Heart right ventricle (tissue), 16 donors: ENCODE results near the gene PFDN1. TPM values are rescaled to one million over a fixed set of nuclear protein-coding genes. Genes with fewer than 3 reads are reported as not detected.

Source experiments
- ATAC-seq, 8 donors: fragments of 200-7000 bp; cut with Tn5 transposase; one replicate each; pipeline ENCODE4 v1.9.1; 2020; ENCODE audit warnings: mild to moderate bottlenecking in 8 of 8, moderate library complexity in 8 of 8, moderate number of reproducible peaks in 1 of 8
- DNase-seq, 2 donors: peaks; one replicate each; pipeline ENCODE4 v3.0.0-alpha.2; 2020
- H3K27ac ChIP-seq, 10 donors: fragments of 200-600 bp; sonication (generic) in 2 of 10; one replicate each; pipeline versions ENCODE4 v1.5.0 to v1.8.0; 2020 to 2022; ENCODE audit warnings: mild to moderate bottlenecking in 3 of 10
- H3K27me3 ChIP-seq, 7 donors: fragments of 200-600 bp; one replicate each; pipeline ENCODE4 v1.8.0; 2021 to 2022; ENCODE audit warnings: mild to moderate bottlenecking in 2 of 7
- H3K36me3 ChIP-seq, 9 donors: fragments of 200-600 bp; sonication (generic) in 1 of 9; one replicate each; pipeline versions ENCODE4 v1.5.0 to v1.8.0; 2020 to 2022; ENCODE audit warnings: mild to moderate bottlenecking in 2 of 9
- H3K4me1 ChIP-seq, 9 donors: fragments of 200-600 bp; sonication (generic) in 1 of 9; one replicate each; pipeline versions ENCODE4 v1.5.0 to v1.8.0; 2020 to 2022; ENCODE audit warnings: mild to moderate bottlenecking in 4 of 9
- H3K4me3 ChIP-seq, 10 donors: fragments of 200-600 bp; sonication (generic) in 2 of 10; one replicate each; pipeline versions ENCODE4 v1.5.0 to v1.8.0; 2020 to 2022; ENCODE audit warnings: mild to moderate bottlenecking in 7 of 10, moderate library complexity in 2 of 10
- H3K9me3 ChIP-seq, 11 donors: fragments of 200-600 bp in 10 of 11; sonication (generic) in 2 of 11; one replicate each; pipeline versions ENCODE4 v1.5.0 to v1.8.0; 2013 to 2022; ENCODE audit warnings: mild to moderate bottlenecking in 2 of 11, control low read depth in 1 of 11, moderate library complexity in 1 of 11
- WGBS, 2 donors: extraction: QIAGEN DNeasy Blood & Tissue Kit; methylation state at CpG; one replicate each; pipeline ENCODE4 v1.1.7; 2013; ENCODE audit warnings: inconsistent platforms in 1 of 2; 5-methylcytosine and 5-hydroxymethylcytosine counted together
- intact Hi-C, 10 donors: fragments of 100-400 bp; cut with DNase I; formaldehyde crosslinking; loops; one replicate each; pipeline versions ENCODE4 v1.11.1 to v1.14.2; 2022
- long read RNA-seq, 3 donors: library from polyadenylated mRNA; unstranded; transcript quantifications; one replicate each; pipeline ENCODE4 v2.0.0, GENCODE V29; 2020 to 2021
- polyA plus RNA-seq, 2 donors: library from polyadenylated mRNA; stranded (reverse); fragments of 200-250 nt; gene quantifications; one replicate each; pipeline ENCODE4 v1.2.3, GENCODE V29; 2013
- total RNA-seq, 10 donors: library from RNA; stranded (reverse); fragmentation: NEBNext Ultra II Directional in 3 of 10; extraction: Animal tissue kit (Norgen Biotek cat#: 25700) in 3 of 10; gene quantifications; one replicate each; pipeline versions ENCODE4 v1.2.1 to v1.2.4, GENCODE V29; 2021 to 2023
- TF ChIP-seq, protein P1 (sequence below), 9 donors: fragments of 200-600 bp; sonication (generic) in 2 of 9; IDR thresholded peaks; one replicate each; pipeline versions ENCODE4 v1.5.0 to v1.8.0; 2021 to 2022; ENCODE audit warnings: antibody characterized with exemption in 9 of 9, mild to moderate bottlenecking in 5 of 9, moderate library complexity in 1 of 9
- donor health status: Arrhythmogenic right ventricular cardiomyopathy.
- donor health status: ischemic (EF 13 %, LVEDD 7.1; RV severe dilation, severe dysfunction).
- donor health status: healthy with polysubstance abuse.
- donor health status: DM: no; HTN: yes; CAD: no.
- donor health status: DM: no; HTN: no; CAD: no.
- donor health status: ischemic (EF 25% LVEDD 6.9; RV normal size, moderate dysfunction).
- donor health status: ischemic (EF 25% LVEDD 5.7; RV mildly dilated, moderate dysfunction).
- donor health status: healthy.
- donor health status: DM: yes; HTN: yes; CAD: no.
- donor health status: Ischemic cardiomyopathy.
- donor health status: ischemic (EF 35%, LVEDD 5.7; RV mildly dilated, moderate dysfunction).
- donor health status: nonischemic (EF 11% LVEDD 7.7; RV severe dilation, severe dysfunction).
- donor health status: DM: yes; HTN: yes; CAD: no.
- donor health status: PGD.
- donor health status: ischemic (EF 29% LVEDD 5.4; RV normal size, mild dysfunction).
- donor health status: nonischemic (EF 23%, LVEDD 6.1; RV moderate dilation, normal function).

Gene PFDN1, protein sequence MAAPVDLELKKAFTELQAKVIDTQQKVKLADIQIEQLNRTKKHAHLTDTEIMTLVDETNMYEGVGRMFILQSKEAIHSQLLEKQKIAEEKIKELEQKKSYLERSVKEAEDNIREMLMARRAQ
- total RNA-seq (10 to 100 TPM; 56.8 to 94.0 (median 77.0) TPM), polyA plus RNA-seq (100 to 1,000 TPM in 1 of 2 donors, 10 to 100 TPM in 1; 95.1 to 100 TPM)
- long read RNA-seq, donor 1, transcript PFDN1-203 (3 exons, 1,091 nt) = minor isoform, 12 of 38 reads
- long read RNA-seq, donor 1, transcript PFDN1-201 (4 exons, 1,352 nt) = major isoform, 19 of 38 reads
- long read RNA-seq, donor 1, partial matches to known transcripts = 1 of 38 reads
- long read RNA-seq, donor 1, other reads (novel, unspliced or antisense) = 4 of 38 reads
- long read RNA-seq, donor 2, transcript PFDN1-201 (4 exons, 1,352 nt) = major isoform, 26 of 56 reads
- long read RNA-seq, donor 2, transcript PFDN1-203 (3 exons, 1,091 nt) = minor isoform, 12 of 56 reads
- long read RNA-seq, donor 2, partial matches to known transcripts = 4 of 56 reads
- long read RNA-seq, donor 2, other reads (novel, unspliced or antisense) = 10 of 56 reads
- long read RNA-seq, donor 3, transcript PFDN1-203 (3 exons, 1,091 nt) = minor isoform, 9 of 58 reads
- long read RNA-seq, donor 3, transcript PFDN1-201 (4 exons, 1,352 nt) = major isoform, 38 of 58 reads
- long read RNA-seq, donor 3, partial matches to known transcripts = 0 of 58 reads
- long read RNA-seq, donor 3, other reads (novel, unspliced or antisense) = 11 of 58 reads

DNA sequence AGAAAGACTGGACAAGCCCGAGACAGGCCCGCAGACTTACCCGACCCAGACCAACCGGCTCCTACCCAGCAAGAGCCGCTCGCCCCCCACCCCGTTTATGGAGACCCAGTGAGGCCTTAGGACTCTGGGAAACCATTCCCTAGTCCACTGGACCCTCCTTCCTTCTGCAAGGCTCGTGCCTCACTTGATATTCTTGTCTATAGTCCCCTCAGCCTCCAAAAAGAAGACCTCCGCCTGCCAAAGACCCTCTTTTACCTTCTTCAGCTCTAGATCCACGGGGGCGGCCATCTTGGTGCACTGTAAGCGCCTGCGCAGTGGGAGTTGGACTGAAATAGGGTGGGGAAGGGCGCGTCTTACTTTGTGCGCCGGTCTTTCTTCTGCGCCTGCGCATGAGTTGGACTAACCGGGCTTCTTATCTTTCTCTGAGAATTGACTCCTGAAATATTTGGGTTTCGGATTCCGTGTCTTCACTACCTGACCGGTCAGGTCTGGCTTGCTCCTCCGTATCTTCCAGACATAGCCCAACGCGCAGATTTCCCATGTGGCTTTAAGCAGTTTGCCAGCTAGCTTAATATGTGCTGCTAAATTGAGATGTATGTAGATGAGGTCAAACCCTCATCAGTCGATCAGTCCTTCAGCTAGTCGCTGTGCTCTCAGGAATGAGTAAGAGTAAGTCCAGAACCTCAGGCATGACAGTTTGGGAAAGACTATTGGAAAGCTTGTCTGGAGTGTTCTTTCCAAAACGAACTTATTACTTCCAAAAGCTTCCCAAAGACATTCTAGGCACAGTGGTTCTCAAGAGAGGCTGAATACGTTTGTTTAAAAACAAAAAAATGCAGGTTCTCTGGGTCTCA is at the start of gene PFDN1:
Gene PFDN1 (minus strand): TSS at position 316 of the 854 bp plus-strand sequence. CDS start 28 bp downstream, at position 288.
- TF ChIP-seq, protein P1, sequence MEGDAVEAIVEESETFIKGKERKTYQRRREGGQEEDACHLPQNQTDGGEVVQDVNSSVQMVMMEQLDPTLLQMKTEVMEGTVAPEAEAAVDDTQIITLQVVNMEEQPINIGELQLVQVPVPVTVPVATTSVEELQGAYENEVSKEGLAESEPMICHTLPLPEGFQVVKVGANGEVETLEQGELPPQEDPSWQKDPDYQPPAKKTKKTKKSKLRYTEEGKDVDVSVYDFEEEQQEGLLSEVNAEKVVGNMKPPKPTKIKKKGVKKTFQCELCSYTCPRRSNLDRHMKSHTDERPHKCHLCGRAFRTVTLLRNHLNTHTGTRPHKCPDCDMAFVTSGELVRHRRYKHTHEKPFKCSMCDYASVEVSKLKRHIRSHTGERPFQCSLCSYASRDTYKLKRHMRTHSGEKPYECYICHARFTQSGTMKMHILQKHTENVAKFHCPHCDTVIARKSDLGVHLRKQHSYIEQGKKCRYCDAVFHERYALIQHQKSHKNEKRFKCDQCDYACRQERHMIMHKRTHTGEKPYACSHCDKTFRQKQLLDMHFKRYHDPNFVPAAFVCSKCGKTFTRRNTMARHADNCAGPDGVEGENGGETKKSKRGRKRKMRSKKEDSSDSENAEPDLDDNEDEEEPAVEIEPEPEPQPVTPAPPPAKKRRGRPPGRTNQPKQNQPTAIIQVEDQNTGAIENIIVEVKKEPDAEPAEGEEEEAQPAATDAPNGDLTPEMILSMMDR (IDR thresholded peaks at IDR 0.05) = no peak
- peak; percentile 95 to 99 (median 99) for ATAC-seq
- intact Hi-C loops = loop anchor here in 5 of 10 donors (2.0 to 5.0 kb wide), 5 partner anchors 39 to 56 kb away; partner anchors contain the start of gene HBEGF (in 2 of the 5)
- WGBS, 2 donors = 1 to 2% methylated on average over 30 of the region's 30 CpGs
- Histone ChIP-seq H3K27ac (peak within 1 kb of the TSS; percentile 74 to 93 (median 86)), H3K9me3 (no peaks in the 10 kb centered on the region), H3K36me3 (peaks cover 0 to 23% (median 12%) of the 10 kb centered on the region in 9 donors), H3K4me1 (peaks cover 5 to 41% (median 36%) of the 10 kb centered on the region in 9 donors), H3K4me3 (peak within 1 kb of the TSS; percentile 70 to 88 (median 80)), H3K27me3 (no peaks in the 10 kb centered on the region)
- peak; percentile 92 to 96 for DNase-seq

DNA sequence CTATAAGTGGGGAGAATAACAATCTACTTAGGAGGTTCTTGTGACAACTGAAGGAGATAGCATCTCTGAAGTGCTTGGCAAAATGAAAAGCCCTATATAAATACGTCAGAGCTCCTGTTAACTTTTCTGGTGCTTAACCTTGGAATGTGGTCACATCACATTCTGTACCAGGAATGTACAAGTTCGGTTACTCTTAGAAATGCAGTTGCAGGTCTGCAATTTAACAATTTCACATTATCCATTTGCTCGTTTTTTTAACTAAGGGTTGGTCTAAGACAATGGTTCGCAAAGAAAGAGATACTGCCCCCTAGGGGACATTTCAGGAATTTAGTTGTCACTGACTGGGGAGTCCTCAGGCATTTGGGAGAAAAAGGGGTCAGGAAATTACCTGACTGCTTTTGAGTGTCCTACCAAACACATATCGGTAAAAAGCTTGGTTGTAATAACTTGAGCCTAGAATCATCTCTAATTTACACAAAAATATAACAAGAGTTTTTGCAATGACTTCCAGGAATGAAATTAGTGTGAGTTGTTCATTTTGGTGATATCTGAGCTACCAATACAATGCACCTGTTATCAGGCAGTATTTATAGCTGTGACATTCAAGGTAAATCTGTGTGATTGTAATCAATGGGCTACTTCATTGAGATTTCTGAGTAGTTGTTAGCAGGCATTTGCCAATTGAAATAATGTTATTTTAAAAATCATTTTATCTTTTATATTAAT is 48.9 kb upstream of the PFDN1 start:
- Histone ChIP-seq H3K9me3 (no peaks in the 10 kb centered on the region), H3K4me1 (peaks cover 11 to 25% (median 18%) of the 10 kb centered on the region in 9 donors), H3K27me3 (no peaks in the 10 kb centered on the region), H3K36me3 (no peaks in the 10 kb centered on the region), H3K4me3 (no peak overlapping the region), H3K27ac (no peak overlapping the region)
- DNase-seq = peak in 1 of 2 donors; percentile 85
- TF ChIP-seq, protein P1 (IDR thresholded peaks at IDR 0.05) = peak; percentile 84 to 93 (median 90)
- 3 to 4% methylated on average over 5 of the region's 5 CpGs for WGBS, 2 donors
- ATAC-seq = peak in 7 of 8 donors; percentile 32 to 70 (median 51)
- intact Hi-C loops = loop anchor here in 6 of 10 donors (1.0 to 10.0 kb wide), 7 partner anchors 107 to 277 kb away; no protein-coding TSS in a partner anchor

DNA sequence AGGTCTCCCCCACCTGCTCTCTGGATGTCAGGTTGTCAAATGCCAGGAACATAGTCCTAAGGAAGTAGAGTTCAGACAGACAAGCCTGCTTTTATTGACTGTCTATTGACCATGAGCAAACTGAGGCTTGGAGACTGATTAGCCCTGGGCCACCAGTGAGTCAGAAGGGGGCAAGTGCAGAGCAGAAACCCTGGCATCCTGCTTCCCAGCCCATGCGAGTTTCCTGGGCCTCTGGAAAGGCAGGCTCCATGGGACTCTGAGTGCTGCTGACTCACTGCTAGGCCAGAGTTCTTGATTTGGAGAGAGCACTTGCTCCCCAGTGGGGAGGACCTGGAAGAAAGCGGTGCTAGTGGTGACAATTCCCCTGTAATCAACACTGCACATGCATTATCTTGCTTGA is 46.3 kb upstream of the PFDN1 start:
- Histone ChIP-seq H3K4me3 (no peak overlapping the region), H3K27me3 (no peaks in the 10 kb centered on the region), H3K27ac (no peak overlapping the region), H3K9me3 (no peaks in the 10 kb centered on the region), H3K36me3 (peaks cover 0 to 6% (median 0%) of the 10 kb centered on the region in 9 donors), H3K4me1 (peaks cover 11 to 43% (median 32%) of the 10 kb centered on the region in 9 donors)
- intact Hi-C loops = loop anchor here in 6 of 10 donors (5.0 to 10.0 kb wide), 5 partner anchors 47 to 177 kb away; partner anchors contain the start of genes CYSTM1 (in 2 of the 6) and PFDN1 (in 1 of the 6)
- 90 to 91% methylated on average over 2 of the region's 2 CpGs for WGBS, 2 donors
- no peak for ATAC-seq
- TF ChIP-seq, protein P1 (IDR thresholded peaks at IDR 0.05) = no peak
- no peak for DNase-seq
